ENCODE data around the gene MACF1.

Gene MACF1

DNA sequence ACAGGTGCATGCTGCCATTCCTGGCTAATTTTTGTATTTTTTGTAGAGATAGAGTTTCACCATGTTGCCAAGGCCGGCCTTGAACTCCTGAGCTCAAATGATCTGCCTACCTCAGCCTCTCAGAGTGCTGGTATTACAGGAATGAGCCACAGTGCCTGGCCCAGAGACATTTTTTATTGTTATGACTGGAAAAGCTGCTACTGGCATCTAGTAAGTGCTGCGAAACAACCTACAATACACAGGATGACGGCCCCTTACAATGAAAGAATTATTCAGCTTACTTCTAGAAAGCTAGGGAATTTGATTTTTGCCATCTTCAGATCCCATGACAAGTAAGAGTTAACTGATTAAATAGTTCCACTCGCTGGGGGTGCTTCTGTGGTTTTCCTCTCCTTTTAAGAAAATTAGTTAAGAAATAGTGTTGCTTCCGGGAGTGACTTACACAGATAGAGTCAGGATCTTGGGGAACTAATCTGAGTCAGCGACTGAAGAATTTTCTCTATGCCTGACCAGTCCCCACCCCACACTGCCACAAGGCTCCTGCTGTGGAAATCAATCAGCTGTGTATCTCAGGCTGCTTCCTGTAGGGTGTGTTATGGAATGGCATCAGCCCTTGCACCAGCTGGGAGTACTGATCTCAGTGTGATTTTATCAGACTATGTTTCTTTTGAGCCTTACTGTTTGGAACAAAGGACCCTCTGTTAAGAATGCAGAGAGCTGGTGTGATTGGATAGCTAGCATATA, 194.0 kb downstream of the MACF1 start:
- peak; percentile 45 to 47 for DNase-seq

DNA sequence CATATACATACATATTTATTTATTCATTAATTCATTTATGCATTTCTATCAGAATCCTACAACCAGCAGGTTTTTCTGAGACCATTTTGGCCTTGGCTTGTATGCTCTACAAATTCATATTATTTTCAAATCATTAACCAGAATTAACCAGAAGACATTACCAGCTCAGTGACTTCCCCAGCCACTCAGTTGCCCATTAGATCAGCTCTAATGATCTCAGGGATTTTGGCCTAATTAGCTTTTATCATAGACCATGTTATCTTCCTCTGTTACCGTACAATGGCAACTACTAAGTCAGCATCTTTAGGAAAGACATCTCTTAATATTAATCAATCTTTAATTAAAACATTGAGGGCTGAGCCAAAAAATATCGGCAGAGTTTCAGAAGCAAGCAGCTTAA, 196.6 kb downstream of the MACF1 start:
- DNase-seq, result no peak

DNA sequence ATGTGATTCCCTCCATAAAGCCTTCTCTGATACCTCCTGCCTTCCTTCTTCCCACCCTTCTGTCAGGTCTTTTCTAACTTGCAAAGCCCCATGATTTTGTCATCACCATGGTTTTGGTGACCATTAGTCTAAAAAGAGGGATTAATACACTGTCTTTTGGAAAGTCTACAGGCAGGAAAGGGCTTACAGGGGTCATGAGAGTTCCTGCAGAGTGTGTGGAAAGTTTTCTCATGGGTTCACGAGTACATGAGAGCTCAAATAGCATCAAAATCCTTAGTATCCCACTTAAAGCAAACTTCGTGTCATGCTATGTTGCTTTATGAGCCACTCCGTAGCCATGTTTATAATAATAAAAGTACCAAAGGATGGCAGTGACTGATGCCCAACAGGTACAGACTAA, 200.4 kb downstream of the MACF1 start:
- no peak for DNase-seq

DNA sequence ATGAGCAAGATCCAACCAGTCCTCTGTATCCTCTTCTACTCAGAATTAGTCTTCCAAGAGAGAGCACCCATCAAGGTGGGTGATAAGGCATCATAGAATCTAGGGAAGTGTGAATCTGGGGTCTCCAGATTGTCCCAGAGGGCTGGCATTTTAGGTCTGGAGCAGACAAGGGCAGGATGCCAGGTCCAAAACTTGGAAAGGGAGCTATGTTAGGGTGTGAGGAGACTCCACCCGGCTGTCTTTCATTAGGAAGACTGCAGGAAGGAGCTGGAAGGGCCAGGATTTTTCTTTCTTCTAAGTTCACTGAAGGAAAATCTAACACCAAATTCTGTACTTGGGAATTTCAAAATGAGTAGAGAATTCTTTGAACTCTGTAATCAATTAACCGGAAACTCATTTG, 200.9 kb downstream of the MACF1 start:
- DNase-seq, result no peak

DNA sequence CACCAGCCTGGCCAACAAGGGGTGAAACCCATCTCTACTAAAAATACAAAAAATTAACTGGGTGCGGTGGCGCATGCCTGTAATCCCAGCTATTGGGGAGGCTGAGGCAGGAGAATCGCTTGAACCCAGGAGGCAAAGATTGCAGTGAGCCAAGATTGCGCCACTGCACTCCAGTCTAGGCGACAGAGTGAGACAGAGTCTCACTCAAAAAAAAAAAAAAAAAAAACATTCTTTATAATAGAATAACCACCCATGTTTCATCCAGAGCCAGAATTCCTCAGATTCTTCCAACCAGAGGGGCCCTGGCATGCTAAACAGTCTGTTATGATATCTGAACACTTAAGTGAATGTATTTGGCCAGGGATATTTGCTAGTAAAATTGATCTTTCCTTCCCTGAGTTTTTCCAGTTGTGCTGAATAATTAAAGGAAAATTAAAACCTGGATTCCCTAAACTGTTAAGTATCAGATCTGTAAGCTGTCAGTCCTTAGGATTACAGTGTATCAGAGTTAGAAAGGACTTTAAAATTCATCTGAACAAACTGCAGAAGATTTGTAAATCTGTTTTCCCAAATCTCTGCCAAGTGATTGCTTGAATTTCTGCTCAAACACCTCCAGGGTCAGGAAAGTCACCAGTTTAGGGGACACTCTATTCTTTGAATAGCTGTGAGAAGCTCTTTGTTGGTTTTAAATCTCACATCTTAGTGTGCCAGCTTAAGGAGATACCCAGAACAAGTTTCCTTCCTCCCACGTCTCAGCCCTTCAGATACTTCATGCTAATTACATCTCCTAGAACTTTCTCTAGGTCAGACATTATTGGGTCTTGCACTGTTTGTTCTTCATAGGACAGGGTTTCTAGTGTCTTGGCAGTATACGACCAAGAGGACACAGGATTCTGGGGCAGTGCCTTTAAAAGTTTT, 202.3 kb downstream of the MACF1 start:
- DNase-seq, result no peak

DNA sequence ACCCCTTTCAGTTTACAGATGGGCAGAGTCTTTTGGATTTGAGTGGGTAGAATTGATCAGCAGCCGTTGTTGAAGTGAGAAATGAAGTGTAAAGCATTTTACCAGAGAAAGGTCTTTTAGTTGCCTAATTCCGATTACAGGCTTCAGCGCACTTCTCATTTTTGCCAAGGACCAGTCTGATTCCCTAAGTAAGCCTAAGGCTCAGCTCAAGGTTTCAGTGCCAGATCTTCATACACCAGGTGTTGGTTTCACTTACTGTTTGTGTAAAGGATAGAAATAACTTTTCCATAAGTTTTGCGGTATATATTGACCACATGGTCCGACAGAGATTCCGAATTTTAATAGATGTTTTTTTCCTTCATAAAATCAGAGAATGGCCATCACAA, 203.0 kb downstream of the MACF1 start:
- no peak for DNase-seq

DNA sequence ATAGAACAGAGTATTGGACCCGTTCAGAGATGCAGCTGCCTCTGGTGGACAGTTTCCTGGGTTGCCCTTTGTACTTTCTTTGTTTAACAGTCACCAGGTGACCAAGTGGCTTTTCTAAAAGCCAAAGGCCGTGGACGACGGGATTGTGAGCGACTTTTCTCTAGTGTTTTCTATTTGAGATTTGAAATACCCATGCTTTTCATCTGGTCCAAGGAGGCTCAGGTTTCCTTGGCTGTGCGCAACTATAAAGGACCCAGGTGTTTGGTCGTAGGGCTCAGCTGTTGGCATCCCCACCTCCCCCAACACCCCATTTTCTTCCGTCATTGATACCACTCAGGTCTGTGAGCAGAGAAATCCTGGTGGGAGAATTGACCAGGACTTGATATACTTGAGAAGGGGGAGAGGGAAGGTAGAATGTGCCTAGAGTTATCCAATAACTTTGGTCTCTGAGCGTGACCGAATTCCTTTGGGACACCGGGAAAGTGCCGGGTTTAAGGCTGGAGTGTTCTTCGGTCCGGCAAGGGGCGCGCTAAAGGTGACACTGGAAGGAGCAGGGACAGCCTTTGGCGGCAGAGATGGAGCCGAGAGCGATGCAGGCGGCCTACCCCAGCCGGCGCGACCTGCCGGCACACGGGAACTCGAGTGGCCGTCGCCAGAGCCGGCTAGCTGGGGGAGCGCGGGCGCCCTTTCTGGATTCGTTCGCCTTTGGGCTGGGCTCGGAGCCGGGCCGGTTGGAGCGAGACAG, 203.6 kb downstream of the MACF1 start:
- no peak for DNase-seq

DNA sequence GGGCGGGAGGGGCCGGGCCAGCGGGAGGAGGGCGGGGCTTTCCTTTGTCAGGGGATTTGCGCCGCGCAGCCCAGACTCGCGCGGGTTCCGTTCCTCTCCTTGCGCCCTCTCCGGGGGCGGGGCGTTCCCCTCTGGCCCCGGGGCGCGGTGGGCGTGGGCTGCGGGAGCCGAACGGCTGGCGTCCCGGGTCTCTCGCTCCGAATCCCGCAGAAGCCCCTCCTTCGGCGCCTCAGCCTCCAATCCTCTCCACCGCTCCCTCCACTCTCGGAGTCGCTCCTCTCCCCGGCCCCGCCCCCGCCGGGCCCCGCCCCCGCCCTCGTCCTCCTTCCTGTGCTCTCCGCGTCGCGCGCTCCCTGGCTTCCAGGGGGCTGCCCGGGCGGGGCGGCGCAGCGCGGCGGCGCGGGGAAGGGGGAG, 204.2 kb downstream of the MACF1 start:
- DNase-seq, result peak; percentile 81 to 82

DNA sequence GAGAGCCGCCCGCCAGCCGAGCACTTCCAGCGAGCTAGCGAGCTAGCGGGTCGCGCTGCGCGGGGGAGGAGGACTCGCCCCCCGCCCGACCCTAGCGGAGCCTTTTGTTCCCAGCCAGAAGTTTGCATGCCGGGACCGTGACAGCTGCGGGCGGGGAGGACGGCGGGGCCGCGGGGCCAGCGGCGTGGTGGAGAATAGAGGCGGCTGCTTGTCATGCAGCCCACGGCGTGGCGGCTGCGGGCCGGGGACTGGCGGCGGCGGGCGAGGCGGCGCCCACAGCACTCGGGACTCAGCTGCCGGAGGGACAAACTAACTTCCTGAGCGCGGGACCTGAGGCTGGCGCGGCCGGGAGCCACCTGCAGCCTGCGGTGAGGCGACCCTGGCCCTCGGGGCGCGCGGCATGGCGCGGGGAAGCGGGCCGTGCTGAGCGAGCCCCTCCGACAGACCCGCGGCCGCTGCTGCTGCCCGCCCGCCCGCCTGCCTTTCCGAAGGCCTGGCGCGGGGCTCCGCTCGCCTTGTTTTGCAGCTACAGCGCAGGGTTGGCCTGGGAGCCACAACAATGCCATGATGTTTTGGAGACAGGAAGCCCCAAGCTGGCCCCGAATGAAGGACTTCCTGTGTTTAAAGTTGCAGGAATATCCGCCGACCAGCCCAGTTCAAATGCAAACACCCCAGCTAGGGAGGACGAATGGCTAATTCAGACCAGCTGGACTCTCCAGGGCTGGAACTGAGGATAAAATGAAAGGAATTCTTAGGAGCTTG, 204.7 kb downstream of the MACF1 start:
- DNase-seq, result no peak

DNA sequence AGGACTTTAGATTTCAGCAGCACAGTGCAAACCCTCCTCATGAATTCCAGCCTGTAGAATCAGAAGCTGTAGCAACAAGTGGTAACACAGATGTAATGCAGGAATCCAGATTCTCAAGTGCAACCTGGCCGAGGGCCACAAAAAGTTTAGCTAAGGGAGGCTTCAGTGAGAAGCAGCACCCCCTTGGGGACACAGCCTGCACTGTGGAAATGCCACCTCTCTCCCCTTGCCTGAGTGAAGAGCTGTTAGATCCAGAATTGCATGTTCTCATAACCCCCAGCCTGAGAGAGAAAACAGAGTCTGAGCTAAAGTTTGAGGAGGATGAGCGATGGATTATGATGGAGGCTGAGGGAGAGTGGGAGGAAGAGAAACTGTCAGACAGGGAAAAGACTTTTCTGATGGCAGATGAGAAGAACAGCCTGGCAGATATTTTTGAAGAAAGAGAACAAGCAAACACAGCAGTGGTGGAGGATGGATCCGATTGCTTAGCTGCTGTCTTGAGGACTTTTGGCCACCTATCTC, 206.5 kb downstream of the MACF1 start:
- DNase-seq, result peak; percentile 57 to 65

DNA sequence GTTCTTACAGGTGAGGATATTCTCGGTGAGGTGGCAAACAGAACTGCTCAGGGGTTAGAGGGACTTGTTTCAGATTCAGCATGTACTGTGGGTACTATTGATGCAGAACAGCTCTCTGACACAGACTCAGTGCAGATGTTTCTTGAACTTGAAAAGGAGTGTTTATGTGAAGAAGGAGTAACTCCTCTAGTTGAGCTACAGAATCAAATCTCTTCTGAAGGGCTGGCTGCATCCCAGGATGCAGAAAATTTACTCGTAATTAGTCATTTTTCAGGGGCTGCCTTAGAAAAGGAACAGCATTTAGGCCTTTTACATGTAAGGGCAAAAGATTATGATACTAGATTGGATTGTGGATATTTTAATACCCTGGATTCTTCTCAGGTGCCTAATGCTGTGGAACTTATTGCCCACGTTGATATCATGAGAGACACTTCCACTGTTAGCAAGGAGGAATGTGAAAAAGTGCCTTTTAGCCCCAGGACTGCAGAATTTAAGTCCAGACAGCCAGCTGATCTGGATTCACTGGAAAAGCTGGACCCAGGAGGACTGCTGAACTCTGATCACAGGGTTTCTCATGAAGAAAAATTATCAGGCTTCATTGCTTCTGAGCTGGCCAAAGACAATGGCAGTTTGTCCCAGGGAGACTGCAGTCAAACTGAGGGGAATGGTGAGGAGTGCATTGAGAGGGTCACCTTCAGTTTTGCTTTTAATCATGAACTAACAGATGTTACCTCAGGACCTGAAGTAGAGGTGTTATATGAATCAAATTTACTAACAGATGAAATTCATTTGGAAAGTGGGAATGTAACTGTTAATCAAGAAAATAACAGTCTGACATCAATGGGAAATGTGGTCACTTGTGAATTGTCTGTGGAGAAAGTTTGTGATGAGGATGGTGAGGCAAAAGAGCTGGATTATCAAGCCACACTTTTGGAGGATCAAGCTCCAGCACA, 207.3 kb downstream of the MACF1 start:
- no peak for DNase-seq

DNA sequence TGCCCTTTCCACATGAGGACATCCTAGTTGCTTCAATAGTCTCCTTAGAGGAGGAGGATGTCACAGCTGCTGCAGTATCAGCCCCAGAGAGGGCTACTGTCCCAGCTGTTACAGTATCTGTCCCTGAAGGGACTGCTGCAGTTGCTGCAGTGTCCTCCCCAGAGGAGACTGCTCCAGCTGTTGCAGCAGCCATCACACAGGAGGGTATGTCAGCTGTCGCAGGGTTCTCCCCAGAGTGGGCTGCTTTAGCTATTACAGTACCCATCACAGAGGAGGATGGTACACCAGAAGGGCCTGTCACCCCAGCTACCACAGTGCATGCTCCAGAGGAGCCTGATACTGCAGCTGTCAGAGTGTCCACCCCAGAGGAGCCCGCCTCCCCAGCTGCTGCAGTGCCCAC, 208.4 kb downstream of the MACF1 start:
- DNase-seq, result no peak

DNA sequence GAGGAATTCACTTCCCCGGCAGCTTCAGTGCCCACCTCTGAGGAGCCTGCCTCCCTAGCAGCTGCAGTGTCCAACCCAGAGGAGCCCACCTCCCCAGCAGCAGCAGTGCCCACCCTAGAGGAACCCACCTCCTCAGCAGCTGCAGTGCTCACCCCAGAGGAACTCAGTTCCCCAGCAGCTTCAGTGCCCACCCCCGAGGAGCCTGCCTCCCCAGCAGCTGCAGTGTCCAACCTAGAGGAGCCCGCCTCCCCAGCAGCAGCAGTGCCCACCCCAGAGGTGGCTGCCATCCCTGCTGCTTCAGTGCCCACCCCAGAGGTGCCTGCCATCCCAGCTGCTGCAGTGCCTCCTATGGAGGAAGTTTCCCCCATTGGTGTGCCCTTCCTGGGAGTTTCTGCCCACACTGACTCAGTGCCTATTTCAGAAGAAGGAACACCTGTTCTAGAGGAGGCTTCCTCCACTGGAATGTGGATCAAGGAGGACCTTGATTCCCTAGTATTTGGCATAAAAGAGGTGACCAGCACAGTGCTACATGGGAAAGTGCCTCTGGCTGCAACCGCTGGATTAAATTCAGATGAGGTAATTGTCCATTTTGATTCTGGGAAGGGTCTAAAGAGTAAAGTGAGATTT, 209.5 kb downstream of the MACF1 start:
- DNase-seq, result no peak

DNA sequence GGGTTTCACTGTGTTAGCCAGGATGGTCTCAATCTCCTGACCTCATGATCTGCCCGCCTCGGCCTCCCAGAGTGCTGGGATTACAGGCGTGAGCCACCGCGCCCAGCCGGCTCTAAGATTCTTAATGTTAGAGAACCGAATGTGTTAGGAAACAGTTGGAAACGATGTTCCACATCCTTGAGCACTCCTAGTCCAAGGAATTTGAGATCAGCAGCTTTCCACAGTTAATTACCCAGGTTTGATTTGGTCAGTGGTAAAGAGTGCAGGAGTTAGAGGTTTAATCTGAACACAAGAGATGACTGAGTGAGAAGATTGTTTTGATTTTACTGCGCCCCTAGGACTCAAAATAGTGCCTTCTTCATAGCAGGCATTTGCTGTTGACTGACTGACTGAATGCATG, 211.1 kb downstream of the MACF1 start:
- DNase-seq, result no peak

DNA sequence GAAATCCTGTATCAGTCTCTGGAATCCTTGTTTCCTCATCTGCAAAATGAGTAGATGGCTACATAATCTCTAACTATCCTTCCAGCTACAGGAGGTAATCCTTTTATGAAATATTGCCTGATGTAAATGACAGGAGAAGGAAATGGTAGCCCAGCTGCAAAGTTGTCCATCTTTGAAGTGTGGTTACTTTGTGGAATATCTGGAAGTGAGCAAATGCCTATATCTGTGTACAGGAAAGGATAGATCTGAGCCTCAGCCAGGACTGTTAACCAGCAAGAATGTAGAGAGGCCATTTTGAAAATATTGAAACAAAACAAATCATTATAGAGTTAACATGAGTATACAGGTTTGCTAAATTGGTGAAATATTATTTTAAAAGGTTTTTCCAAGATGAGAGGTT, 212.1 kb downstream of the MACF1 start:
- DNase-seq, result no peak

DNA sequence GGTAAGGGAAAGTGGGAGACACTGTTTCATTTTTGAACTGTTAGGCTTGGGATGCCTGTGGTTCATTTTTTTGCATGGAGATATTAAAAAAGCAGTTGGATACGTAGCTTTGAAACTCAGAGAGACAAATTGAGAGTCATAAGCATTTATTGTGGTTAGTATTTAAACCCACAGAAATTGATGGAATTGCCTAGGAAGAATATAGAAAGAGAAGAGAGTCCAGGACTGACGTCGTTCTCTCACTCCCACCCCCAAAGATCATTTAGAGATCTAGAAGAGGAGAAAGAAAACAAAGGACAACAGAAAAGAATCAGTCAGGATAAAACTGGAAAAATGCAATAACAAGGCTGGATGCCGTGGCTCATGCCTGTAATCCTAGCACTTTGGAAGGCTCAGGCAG, 213.7 kb downstream of the MACF1 start:
- DNase-seq, result no peak

DNA sequence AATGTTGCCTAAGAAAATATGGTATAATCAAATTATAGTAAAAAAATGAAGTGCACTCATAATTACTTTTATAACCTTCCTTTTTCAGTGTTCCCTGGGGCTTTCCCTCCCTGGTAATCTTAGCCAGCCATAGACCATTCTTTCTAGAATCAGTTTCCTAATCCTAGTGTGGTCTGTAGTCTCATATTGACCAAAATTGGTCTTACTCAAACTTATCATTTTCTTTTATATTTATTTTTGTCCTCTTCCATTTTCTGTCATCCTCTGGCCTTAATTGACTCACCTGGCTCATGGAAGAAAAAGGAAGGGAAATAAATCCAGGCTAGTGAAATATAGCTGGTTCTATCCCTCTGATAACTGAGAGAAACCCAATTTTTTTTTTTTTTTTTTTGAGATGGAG, 216.0 kb downstream of the MACF1 start:
- no peak for DNase-seq

DNA sequence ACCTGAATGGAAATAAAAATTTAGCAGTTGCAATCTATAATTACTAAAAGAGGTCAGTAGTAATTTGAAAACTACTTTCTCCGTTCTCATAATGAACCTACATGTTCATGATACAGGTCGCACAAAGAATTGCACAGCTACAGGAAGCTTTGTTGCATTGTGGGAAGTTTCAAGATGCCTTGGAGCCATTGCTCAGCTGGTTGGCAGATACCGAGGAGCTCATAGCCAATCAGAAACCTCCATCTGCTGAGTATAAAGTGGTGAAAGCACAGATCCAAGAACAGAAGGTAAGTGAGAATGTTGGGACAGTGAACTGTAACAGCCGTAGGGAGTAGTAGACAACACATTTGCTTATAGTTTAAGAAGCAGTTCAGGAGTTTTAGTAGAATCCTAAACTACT, 218.1 kb downstream of the MACF1 start:
- no peak for DNase-seq

DNA sequence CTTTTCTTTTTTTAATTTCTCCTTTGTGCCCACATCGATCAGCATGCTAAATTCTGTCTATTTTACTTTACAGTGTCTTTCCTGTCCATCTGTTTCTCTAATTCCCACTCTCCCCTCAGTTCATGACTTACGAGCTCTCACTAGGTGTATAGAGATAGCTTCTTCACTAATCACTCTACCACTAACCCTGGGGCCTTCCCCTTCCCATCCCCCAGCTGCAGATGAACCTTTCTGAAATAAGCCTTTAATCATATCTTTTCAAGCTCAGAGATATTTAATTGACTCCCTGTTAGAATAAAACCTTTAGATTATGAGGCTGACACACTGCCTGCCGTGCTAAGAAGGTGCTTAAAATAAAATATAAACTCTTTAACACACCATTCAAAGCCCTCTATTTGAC, 220.7 kb downstream of the MACF1 start:
- DNase-seq, result no peak

DNA sequence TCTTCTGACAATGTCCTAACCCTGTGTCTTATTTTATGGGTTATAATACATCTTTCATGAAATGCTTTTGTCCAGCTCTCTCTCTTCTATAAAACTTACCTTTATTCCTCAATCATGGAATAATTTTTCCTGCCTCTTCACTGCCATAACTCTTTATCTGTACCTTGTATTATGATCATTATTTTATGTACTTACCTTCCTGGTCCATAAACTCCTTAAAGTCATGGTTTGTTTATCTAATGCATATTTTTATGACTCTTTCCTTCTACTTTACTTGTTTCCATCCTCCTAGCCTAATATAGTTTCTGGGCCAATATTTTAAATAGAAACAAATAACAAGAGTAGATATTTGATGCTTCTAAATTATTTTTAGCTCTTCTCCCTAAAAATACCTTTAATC, 221.1 kb downstream of the MACF1 start:
- DNase-seq, result no peak

DNA sequence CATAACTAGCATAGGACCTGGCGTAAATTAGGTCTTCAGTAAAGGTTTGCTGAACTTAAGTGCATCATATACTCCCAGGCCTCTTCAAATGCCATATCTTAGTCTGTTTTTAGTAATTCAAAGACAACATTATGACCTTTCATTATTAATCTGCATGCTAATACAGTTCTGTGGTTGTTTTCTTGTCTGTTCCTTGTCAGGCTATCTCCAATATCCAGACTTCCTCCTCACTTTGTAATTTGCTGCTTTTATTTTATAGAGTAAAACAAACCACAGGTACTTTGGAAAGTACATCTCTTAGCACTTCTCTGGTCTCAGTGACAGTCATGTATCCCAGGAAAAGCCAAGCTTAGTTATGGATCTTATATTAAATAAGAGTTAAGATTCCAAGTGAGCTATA, 221.9 kb downstream of the MACF1 start:
- DNase-seq, result no peak
